GM21825 (cell line): ENCODE measurements around the gene RIMS1.
"Not testable (repeated sequence)": the region's sequence is repeated elsewhere in the genome, so short reads cannot be mapped to it uniquely, and the experiment has no call there.

ENCODE experiments used
- ATAC-seq: cut with Tn5 transposase; IDR thresholded peaks from one replicate; pipeline ENCODE4 v1.9.1; 2021; ENCODE audit warnings: mild to moderate bottlenecking, moderate library complexity; ENCODE audit not compliant: unreplicated experiment

The RIMS1 gene

DNA sequence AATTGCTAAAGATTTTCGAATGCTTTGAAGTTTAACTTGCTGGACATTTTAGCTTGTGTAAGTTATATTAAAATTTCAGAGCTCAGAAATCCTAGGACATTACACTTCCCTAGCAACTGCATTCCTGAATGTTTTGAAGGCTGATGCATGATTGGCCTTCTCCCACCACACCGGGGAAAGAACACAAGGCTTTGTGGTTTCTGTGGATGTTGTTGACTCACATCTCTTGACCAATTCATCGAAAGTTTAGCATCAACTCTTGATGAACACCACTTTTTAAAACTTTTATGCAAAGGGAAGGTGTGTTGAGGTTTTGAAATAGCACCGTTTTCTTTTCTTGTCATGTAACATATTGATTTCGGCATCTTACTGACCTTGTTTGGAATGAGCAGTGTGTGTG lies 81.1 kb downstream of the RIMS1 start:
- no peak for ATAC-seq

DNA sequence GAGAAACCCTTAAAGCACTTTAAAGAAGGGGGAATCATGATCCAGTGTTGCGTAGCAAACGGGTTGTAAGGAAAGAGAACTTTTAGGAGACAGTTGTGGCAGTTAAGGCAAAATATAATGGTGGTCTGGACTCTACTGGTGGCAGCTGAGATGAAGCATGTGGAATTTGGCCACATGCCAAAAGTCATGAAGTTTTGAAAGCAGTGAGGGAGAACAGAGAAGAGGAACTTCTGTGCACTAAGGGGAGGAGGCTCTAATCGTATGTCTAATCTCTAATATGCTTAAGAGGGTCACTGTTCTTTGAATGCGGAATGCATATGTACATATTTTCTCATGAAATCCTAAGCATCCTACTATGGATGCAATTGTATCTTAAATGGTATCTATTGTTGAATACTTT lies 91.5 kb downstream of the RIMS1 start:
- ATAC-seq: no peak

DNA sequence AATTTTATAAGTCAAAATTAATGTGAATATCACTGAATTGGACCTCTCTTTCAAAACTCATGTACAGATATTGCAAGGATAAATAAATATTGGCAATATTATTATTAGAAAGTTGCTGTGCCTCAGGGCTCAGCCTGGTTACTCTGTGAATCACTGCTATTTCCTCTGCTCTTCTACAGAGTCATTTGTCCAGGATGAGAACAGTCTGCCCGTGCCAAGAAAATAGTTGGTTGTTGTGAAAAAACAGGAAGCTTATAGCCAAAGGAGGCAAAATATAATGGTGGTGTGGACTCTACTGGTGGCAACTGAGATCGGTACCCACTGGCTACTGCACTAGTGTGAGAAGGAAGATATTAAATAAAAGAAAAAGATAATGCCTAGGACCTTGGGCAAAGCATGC lies 93.6 kb downstream of the RIMS1 start:
- ATAC-seq: no peak

DNA sequence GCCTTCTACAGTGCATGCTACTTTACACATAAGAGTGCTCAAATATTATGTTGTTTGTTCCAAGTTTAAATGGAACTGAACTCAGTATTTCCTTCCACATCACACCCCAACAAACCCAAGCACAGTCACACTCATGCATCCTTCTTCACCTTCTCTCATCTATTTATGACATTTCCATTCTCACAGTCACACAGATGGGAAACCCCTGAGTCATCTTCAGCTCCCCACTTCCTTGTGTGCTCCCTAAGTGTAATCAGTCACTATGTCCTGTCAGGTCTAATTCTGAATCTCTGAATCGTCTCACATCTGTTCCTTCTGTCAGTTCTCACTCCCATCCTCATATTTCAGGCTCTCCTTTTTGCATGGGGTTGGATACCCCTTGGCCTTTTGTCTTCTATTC lies 96.0 kb downstream of the RIMS1 start:
- ATAC-seq: peak; percentile 86

DNA sequence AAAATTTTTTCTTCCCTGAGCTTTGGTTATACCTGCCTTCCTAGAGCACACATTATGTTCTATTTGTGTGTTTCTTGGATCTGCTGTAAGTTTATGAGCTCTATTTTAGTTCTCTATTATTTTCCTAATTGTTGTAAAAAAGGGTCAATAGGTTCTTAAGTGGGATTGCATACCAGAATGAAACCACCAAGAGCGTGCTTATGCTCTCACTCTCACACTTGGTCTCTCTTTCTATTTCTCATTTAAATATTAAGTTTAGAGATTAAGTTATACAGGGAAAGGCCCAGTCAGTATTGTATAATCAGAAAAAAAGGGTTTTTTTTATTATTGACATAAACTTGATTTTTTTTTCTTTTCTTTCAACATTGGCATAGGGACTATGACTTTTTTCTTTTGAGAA lies 96.8 kb downstream of the RIMS1 start:
- no peak for ATAC-seq

DNA sequence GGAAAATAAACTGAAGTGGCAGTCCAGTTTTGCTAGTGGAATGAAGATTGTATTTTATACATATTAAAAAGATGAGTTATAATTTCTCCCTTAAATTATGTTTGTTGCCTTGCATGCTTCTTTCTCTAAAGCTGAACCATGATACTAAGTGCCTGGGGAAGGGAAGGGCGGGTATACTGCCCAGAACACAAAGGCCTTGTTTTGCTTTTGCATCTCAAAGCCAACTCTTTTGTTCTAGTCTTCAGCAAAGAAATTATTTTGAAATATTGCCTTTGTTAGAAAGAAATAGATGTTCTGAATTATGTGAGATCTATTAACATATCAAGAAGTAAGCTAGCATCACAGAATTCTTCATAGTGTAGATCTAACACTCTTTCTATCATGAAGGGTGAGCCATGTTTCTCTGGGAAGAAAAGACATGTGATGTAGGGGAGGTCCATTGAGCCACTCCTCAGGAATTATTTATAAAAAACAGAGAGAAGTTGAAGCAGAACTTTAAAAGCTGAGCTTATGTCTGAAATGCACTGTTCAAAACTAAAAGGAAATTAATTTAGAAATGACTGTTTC lies 108.4 kb downstream of the RIMS1 start:
- ATAC-seq: no peak

DNA sequence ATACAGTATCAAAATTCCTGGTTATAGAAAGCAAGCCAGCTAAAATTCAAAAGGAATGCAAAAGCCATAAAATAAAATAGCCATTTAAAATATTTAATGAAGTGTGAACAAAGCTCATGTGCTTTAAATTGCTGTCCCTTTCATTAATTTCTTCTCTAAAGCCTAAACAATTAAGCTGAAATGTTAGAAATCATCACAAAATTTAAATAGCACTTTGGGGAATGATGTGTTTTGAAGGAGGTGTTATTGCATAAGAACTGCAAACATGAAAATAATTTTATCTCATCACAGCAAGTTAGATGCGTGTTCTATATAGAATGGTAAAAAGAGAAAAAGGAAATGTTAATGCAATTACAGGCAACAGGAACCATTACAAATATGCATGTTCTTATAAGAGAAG lies 111.0 kb downstream of the RIMS1 start:
- ATAC-seq: no peak

DNA sequence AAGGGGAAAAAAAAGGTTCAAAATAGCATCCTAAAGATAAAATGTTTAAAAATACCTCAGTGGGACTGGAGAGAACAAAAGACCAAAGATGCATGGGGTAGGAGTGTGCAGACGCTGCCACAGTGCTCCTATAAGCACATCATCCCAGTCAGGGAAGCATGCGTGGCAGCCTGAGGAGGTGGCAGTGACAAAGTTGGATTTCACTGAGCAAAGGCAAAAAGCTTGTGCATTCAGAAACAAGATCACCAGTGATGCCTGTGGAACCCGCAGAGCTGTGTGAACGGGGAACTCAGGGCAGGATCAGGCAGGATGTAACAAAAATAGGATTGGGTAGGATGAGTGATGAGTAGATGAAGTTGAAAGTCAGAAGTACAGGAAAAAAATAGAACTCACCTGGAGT lies 116.1 kb downstream of the RIMS1 start:
- no peak for ATAC-seq

DNA sequence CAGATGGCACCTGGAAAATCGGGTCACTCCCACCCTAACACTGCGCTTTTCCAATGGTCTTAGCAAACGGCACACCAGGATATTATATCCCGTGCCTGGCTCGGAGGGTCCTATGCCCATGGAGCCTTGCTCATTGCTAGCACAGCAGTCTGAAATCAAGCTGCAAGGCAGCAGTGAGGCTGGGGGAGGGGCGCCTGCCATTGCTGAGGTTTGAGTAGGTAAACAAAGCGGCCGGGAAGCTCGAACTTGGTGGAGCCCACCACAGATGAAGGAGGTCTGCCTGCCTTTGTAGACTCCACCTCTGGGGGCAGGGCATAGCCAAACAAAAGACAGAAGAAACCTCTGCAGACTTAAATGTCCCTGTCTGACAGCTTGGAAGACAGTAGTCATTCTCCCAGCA lies 120.2 kb downstream of the RIMS1 start:
- ATAC-seq: not testable (repeated sequence)

DNA sequence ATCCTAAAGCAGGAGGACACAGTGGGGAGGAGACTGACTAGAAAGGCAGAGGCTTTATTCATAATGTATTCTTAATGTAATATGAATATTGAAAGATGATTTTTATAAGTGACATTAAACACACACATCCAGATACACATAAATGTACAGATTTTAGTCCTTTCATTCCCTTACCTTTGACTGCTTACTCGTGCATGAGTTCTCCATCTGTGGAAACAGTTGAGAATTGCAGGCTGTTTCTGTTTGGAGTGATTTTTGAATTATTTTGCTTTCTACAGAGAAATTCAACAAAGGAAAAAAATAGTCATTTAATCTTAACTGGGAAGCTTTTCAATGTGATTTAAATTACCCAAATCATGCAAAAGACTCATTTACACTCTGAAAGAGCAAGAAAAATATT lies 136.5 kb downstream of the RIMS1 start:
- ATAC-seq: no peak

DNA sequence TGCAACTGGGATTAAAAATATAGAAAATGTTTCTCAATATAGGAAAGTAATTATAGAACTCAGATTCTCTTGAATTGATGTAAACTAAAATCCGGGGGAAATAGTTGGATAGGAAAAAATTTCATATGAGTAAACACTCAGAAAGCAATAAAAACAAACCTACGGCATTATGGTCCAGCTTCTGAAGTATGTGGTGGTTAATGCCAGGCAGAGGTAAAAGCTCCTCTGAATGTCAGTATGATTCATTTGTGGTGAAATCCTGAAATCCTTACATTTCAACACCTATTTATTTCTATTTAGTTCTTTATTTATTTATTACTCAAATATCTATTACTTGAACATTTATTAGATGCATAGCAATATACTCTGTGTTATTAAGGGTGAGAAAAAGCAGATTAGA lies 145.1 kb downstream of the RIMS1 start:
- no peak for ATAC-seq

DNA sequence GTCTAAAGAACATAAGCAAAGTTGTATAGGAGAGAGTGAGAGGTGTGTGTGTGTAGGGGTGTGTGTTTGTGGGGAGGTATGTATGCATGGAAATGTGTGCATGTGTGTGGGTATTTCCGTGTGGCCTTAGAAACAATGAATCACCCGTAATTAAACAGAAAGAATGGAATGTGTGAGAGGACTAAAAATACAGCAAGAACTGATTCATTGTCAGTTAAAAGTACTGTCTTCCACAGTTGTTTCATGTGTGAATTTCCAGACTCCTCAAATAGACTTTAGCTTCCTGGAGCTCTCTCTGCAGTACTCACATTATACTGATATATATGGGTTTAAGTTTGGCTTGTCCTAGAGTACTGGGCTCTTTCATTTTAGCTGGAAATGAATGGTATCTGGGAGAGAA lies 145.7 kb downstream of the RIMS1 start:
- no peak for ATAC-seq

DNA sequence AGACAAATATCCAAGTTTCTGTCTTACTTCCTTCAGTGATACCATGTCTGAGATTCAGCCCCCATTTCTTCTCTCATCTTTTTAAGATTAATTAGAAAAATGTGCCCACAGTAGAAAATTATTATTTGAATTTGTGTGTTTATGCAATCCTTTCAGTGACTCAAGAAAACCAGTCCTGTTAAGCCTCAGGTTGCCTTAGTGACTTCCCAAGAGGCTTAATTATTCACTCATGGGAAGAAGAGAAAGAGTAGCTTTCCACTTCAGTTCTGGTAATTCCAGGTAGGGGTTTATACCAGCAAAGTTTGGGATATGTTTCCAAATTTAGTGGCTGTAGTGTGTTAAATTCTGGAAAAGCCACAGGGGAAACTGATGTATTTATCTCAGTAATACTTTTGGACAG lies 149.1 kb downstream of the RIMS1 start:
- no peak for ATAC-seq

DNA sequence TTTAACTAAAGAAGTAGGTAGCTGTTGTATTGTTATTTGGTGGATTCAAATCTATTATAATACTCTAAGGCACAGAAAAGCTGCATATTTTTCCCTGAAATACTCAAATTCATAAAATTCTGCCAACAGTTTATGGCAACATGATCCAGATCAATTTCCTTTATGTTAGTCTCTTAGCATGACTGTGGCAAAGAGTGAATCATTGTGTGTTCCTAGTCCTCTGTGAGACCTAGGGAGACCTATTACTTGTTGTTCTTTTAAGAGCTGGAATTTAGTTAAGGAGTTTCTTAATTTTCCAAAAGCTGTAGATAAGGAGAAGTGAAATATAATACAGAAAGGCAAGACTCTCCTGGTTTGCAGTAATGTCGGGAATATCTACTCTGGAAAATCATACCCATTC lies 149.6 kb downstream of the RIMS1 start:
- ATAC-seq: no peak

DNA sequence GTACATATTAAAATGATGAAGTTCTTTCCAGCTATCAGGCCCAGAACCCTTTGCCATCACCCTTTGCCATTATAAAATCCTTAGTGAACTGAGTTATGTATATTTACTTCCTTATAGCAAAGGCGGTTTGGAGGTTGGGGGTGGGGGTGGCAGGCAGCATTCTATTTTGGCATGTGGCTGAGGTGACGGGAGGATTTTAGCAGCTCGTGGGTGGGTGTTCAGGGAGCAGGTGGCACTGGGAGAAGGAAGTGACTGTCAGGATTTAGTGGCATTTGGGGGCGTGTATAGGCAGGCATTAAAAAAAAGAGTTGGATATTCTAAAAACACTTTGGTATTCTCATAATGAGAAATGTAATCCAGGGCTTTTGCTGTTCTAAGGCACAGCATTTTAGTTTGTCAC lies 150.7 kb downstream of the RIMS1 start:
- no peak for ATAC-seq

DNA sequence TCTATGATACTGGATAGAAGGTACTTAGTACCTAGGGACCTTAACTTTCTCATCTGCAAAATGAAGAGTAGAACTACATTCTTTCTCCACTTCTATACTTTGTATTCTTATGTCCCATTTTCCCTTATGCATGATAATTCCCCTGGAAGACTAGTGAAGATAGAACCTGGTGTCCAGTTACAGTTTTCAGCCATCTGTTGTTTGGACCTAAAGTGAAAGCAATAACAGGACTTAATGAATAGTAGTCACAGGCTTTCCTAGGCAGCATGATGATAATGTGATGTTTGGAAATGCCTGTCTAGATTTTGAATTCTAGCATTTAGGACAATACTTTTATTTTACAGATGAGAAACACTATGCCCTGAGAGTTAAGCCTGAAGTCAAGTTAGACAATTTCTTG lies 153.8 kb downstream of the RIMS1 start:
- no peak for ATAC-seq

DNA sequence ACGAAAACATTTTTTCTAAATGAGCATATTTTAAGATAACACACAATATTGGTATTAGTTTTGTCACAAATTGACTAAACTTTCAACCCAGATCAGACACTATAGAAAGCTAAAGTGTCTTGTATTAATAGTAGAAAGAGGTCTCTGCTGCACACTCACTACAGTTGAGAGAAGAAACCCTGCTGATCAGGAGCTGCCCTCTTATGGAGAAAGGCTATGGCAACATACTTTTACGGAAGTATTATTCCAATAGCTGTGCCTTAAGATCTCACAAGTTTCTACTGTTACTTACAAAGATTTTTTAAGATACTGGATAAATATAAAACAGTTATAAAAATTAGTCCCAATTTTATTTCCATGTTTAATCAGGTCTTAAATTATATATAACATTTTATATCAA lies 155.7 kb downstream of the RIMS1 start:
- ATAC-seq: no peak

DNA sequence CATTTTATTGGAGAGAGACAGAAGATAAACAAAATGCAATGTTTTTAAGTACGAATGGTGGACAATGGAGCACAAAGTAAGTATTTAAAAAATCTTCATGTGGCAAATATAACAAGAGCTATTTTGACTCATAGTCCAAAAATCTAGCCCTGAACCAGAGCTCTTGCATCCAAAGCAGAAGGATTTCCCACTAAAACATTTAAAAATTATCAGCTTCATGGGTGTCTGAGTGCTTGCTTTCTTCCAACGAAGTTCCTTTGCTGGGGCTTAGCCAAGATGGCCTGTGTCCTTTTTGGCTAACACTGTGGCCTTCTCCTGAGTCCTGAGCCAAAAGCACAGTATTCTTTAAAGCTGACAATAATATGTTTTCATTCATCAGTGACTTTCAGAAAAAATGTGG lies 161.7 kb downstream of the RIMS1 start:
- ATAC-seq: no peak

DNA sequence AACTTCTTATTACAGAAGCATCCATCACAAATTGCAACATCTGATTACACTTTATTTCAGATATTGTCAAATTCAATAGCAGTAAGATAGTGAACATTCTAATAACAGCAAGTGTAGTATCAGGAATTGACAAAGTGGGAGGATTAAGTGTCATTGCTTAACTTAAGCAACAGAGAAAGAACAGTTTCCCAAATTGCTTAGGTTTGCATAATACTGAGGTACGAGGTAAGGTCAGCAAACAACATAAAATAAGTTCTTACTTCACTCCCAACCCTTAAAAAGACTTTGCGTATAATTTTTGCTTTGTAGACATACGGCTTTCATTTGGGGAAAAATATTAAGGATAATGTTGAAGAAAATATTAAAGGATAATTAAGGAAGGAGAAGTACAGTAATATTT lies 163.0 kb downstream of the RIMS1 start:
- no peak for ATAC-seq

DNA sequence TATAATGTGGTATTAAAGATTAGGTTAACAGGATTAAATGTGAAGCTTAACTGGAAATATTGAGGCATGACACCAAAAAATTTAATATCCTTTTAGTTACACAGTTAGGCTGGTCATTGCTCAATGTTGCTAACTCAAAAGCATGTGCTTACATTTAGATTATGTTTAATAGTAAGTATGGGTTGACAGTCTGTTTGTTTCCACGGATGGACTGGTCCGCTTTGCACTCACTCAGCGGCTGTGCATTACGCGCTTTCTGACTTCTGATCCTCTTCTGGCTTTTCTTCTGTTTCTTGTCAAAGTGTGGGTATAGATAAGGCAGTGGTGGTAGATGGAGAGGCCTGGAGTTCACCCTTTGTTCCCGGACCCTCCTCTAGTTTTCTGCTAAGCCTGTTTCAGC lies 174.9 kb downstream of the RIMS1 start:
- no peak for ATAC-seq

DNA sequence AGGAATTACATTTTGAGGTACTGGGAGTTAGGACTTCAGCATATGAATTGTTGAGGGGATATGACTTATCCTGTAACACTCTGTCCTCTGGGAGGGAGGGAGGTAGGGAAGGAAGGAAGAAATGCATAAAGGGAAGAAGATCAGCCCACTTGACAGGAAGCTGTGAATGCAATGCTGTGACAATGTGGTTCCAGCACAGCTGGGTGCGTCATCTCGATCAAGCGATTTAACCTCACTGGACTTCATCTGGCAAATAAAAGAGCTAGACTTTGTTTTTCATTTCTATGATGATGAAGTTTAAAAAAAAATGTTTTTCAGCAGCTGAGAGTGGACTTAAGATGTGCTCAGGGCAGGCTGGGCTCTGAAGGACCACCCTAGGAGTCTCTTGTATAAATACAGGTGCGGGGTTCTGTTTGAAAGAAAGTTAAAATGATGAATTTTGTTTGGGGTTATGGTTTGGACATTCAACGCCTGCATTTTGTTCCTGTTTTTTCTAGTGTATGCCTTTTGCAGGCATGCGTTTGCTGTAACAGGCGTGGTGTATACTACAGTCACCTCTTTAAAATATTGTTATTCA lies 178.1 kb downstream of the RIMS1 start:
- ATAC-seq: no peak

DNA sequence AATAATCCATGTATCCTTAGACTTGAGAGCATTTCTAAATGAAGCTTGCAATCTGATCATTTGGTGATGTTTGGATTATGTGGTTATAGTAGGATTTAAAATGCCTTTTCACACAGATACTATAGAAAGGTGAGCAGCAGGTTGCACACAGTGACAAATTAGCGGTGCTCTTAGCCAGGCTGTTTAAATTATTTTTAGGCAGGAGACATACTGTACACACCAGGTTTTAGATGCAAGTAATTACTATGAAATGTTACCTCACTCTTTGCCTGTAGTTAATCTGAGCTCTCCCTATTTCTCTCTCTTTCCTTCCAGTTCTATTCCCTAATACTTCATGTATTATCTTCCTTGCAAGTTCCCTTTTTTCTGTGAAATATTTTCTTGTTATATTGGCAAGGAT lies 191.7 kb downstream of the RIMS1 start:
- no peak for ATAC-seq

DNA sequence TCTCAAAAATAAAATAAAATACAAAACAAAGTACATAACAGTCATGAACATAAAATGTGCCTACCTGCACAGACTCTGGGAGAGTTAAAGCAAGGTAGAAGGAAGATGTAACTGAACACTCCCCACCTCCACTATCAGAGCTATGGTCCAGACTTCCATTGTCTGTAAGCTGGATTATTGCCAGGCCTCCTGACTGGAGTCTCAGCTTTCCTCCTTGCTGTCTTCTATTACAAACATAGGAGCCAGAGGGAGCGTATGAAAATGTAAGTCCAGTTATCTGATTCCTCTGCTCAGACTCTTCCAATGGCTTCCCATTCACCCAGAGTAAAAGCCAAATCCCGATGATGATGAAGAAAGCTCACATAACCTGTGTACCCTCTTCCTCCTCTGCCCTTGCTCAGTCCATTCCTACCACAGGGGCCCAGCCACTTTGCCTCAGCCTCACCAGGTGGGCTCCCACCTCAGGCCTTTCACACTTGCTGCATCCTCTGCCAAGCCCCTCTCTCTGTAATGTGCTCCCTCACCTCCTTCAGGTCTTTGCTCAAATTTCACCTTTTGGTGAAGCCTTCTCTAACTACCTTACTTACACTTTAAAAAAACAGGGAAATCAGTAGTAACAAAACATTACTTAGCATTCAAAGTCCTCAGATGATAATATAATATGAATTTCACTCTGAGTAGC lies 194.1 kb downstream of the RIMS1 start:
- no peak for ATAC-seq
